ENCODE data around the gene KDM4D. TPM values are rescaled to one million over a fixed set of nuclear protein-coding genes. Genes with fewer than 3 reads are reported as not detected.

The KDM4D gene
- total RNA-seq = 0.09 and 0.47 TPM in 2 replicates

DNA sequence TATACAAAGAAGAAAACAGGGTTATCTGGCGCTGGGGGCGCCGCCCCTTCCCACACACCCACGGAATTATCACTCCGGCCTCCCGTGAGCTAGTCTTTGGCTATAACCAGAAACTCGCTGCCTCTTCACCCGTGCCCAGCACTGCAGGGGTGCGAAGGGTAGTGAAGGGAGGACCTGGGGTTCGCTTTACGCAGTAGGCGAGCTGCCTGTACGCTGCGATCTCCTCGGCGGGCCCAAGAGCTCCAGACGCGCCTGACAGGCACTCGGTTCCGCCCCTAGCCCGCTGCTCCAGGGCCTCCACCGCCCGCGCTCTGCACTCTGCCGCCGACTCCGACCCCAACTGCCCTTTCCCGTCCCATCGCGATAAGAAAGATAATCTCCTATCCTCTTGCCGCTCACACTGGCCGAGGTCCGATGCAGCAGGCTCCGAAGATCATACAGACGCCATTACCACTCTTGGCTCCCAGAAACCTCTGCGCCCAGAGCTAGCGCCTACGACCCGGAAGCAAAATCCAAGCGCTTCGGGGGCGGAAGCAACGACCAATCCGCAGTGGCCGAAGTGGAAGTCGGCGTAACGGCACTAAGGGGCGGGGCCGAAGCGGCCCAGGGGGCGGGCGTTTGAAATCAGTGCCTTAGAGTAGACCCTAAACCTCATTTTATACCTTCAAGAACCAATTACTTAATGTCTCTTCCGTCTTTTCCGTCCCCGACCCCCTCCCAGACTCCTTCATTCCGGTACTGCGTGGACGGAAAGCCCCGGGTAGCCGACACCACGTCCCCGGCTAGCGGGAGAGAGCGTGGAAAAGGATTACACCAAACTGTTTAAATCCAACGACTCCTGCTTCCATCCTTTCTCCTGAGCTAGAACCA is at the start of gene KDM4D, which contains the start of gene CWC15:
Gene KDM4D (plus strand): TSS at position 611 of the 870 bp plus-strand sequence. CDS start 23,664 bp downstream, outside the sequence.
Gene CWC15 (minus strand): TSS at position 458 of the 870 bp plus-strand sequence. CDS start 1,371 bp downstream, outside the sequence.

DNA sequence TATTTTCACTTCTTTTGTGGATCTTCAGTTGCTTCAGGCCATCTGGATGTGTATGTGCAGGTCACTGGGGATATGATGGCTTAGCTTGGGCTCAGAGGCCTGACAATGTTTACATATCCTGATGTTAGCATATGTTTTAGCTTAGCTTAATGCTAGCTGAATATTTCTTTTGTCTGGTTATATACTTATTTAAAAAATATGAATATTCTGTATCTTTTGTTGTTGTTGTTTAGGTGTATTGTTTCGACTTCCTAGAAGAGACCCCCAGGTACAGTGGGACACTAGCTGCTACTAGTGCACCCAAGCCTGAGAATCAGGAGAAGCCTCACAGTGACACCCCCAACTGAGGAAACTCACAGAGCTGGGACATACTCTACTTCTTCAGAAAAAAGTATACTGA is 51.4 kb downstream of the KDM4D start, which contains the start of gene KDM4E:
Gene KDM4E (plus strand): TSS at position 301 of the 400 bp plus-strand sequence. CDS start 300 bp downstream, outside the sequence.

Other genes starting within 250 kb of the KDM4D start
- 22.4 and 29.7 TPM in 2 replicates for gene AMOTL1, start 205.4 kb upstream of the KDM4D start, total RNA-seq
- gene CWC15, start 153 bp upstream of the KDM4D start, total RNA-seq = 41.1 and 48.3 TPM in 2 replicates
- under 0.01 TPM in 1 of 2 replicates, not detected in the other for gene KDM4E, start 51.5 kb downstream of the KDM4D start, total RNA-seq
- gene KDM4F, start 75.7 kb downstream of the KDM4D start, total RNA-seq = not detected in 2 replicates
- gene SRSF8, start 93.2 kb downstream of the KDM4D start, total RNA-seq = 6.9 and 8.5 TPM in 2 replicates
- 28.2 and 30.3 TPM in 2 replicates for gene ENDOD1, start 116.1 kb downstream of the KDM4D start, total RNA-seq